Neutrophil (primary cell): Measurements from ENCODE around the gene UTP25.

Source experiments
- H3K27ac ChIP-seq: fragments of 200-600 bp; sonication (generic); 2 replicates; pipeline ENCODE4 v1.5.1; 2016; ENCODE audit warnings: mild to moderate bottlenecking, moderate library complexity
- H3K27me3 ChIP-seq: fragments of 200-600 bp; sonication (generic); 2 replicates; pipeline ENCODE4 v1.6.0; 2016; ENCODE audit warnings: mild to moderate bottlenecking
- H3K36me3 ChIP-seq: fragments of 200-600 bp; sonication (generic); 2 replicates; pipeline ENCODE4 v1.5.1; 2017
- H3K4me1 ChIP-seq, 2 experiments: fragments of 200-600 bp in 1 of 2; sonication (generic) in 1 of 2; 1 replicate in 1 of 2; 2 replicates in 1 of 2; pipeline versions ENCODE4 v1.5.1 to v1.6.1; 2013 to 2016; ENCODE audit warnings: low read depth in 1 of 2, low read length in 1 of 2, mild to moderate bottlenecking in 1 of 2, moderate library complexity in 1 of 2; ENCODE audit not compliant: control insufficient read depth in 1 of 2, insufficient read depth in 1 of 2
- H3K4me3 ChIP-seq, 2 experiments: fragments of 200-600 bp in 1 of 2; sonication (generic) in 1 of 2; 1 replicate in 1 of 2; 2 replicates in 1 of 2; pipeline ENCODE4 v1.5.1; 2013 to 2016; ENCODE audit warnings: low read depth in 1 of 2, low read length in 1 of 2, mild to moderate bottlenecking in 1 of 2, moderate library complexity in 1 of 2
- H3K9me3 ChIP-seq: fragments of 200-600 bp; sonication (generic); 2 replicates; pipeline ENCODE4 v1.5.1; 2016
- TF ChIP-seq, protein P1 (sequence below): fragments of 200-600 bp; sonication (generic); IDR thresholded peaks from 2 replicates; pipeline ENCODE4 v1.5.1; 2016; ENCODE audit warnings: antibody characterized with exemption

The UTP25 gene

GRCh38 chr1:209844695-209845407 lies 17.1 kb downstream of the UTP25 start:
- H3K4me1 ChIP-seq: peaks cover 1 to 4% of the 10 kb centered on the region in 2 experiments
- no peak overlapping the region for H3K27ac ChIP-seq
- no peaks in the 10 kb centered on the region for H3K9me3 ChIP-seq
- peaks cover 14% of the 10 kb centered on the region for H3K36me3 ChIP-seq
- no peak overlapping the region for H3K4me3 ChIP-seq
- no peaks in the 10 kb centered on the region for H3K27me3 ChIP-seq
- TF ChIP-seq, protein P1, sequence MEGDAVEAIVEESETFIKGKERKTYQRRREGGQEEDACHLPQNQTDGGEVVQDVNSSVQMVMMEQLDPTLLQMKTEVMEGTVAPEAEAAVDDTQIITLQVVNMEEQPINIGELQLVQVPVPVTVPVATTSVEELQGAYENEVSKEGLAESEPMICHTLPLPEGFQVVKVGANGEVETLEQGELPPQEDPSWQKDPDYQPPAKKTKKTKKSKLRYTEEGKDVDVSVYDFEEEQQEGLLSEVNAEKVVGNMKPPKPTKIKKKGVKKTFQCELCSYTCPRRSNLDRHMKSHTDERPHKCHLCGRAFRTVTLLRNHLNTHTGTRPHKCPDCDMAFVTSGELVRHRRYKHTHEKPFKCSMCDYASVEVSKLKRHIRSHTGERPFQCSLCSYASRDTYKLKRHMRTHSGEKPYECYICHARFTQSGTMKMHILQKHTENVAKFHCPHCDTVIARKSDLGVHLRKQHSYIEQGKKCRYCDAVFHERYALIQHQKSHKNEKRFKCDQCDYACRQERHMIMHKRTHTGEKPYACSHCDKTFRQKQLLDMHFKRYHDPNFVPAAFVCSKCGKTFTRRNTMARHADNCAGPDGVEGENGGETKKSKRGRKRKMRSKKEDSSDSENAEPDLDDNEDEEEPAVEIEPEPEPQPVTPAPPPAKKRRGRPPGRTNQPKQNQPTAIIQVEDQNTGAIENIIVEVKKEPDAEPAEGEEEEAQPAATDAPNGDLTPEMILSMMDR: no peak

- no peaks in the 10 kb centered on the region for H3K9me3 ChIP-seq
- H3K27ac ChIP-seq: no peak overlapping the region
- H3K27me3 ChIP-seq: no peaks in the 10 kb centered on the region
- H3K4me3 ChIP-seq: no peak overlapping the region
- TF ChIP-seq, protein P1: no peak
- no peaks in the 10 kb centered on the region for H3K4me1 ChIP-seq
- peaks cover 14% of the 10 kb centered on the region for H3K36me3 ChIP-seq
Observed at GRCh38 chr1:209845408-209845725, 17.6 kb downstream of the UTP25 start.

GRCh38 chr1:209849388-209849787 lies 21.6 kb downstream of the UTP25 start:
- H3K4me3 ChIP-seq: no peak overlapping the region
- H3K4me1 ChIP-seq: no peaks in the 10 kb centered on the region
- TF ChIP-seq, protein P1: no peak
- no peak overlapping the region for H3K27ac ChIP-seq
- no peaks in the 10 kb centered on the region for H3K9me3 ChIP-seq
- no peaks in the 10 kb centered on the region for H3K36me3 ChIP-seq
- H3K27me3 ChIP-seq: no peaks in the 10 kb centered on the region

- no peaks in the 10 kb centered on the region for H3K36me3 ChIP-seq
Observed at GRCh38 chr1:209850342-209850979, 22.7 kb downstream of the UTP25 start.

GRCh38 chr1:209853676-209854075 lies 25.9 kb downstream of the UTP25 start:
- no peaks in the 10 kb centered on the region for H3K27me3 ChIP-seq
- no peak overlapping the region for H3K27ac ChIP-seq
- no peak overlapping the region for H3K4me3 ChIP-seq
- no peaks in the 10 kb centered on the region for H3K4me1 ChIP-seq
- no peaks in the 10 kb centered on the region for H3K9me3 ChIP-seq
- TF ChIP-seq, protein P1: no peak
- no peaks in the 10 kb centered on the region for H3K36me3 ChIP-seq

More at GRCh38 chr1:209850342-209850979, 22.7 kb downstream of the UTP25 start:
- H3K4me1 ChIP-seq: no peaks in the 10 kb centered on the region
- TF ChIP-seq, protein P1: no peak
- no peaks in the 10 kb centered on the region for H3K9me3 ChIP-seq
- H3K4me3 ChIP-seq: no peak overlapping the region
- H3K27ac ChIP-seq: no peak overlapping the region
- H3K27me3 ChIP-seq: no peaks in the 10 kb centered on the region
